Activated B cell treated with CpG ODN at 0.5 μM for 24 hours (primary cell): ENCODE results near the gene TOR4A. TPM values are rescaled to one million over a fixed set of nuclear protein-coding genes. Genes with fewer than 3 reads are reported as not detected.

Experiments
- ATAC-seq: fragments of 200-7000 bp; cut with Tn5 transposase; one replicate; pipeline ENCODE4 v1.10.0; 2021; ENCODE audit warnings: low read depth, mild to moderate bottlenecking, moderate library complexity
- CTCF ChIA-PET: fragments of 350-600 bp; sonication (Branson Sonifier 250); formaldehyde crosslinking; loops from one replicate; lab custom pipeline; 2021; ENCODE audit warnings: antibody characterized with exemption; lab: Charles Lee
- POLR2A ChIA-PET: fragments of 350-600 bp; sonication (Branson Sonifier 250); formaldehyde crosslinking; loops from one replicate; lab custom pipeline; 2021; ENCODE audit warnings: antibody characterized with exemption; lab: Charles Lee
- DNase-seq: peaks from one replicate; pipeline ENCODE4 v3.0.0; 2022
- H3K27ac Mint-ChIP-seq: one replicate; pipeline ENCODE4 v1.8.0; 2020; ENCODE audit warnings: mixed read lengths
- H3K27me3 Mint-ChIP-seq: one replicate; pipeline ENCODE4 v1.8.0; 2021; ENCODE audit warnings: mixed read lengths
- H3K36me3 Mint-ChIP-seq: one replicate; pipeline ENCODE4 v1.8.0; 2021; ENCODE audit warnings: low read depth, mixed read lengths
- H3K4me1 Mint-ChIP-seq: one replicate; pipeline ENCODE4 v1.8.0; 2021; ENCODE audit warnings: mixed read lengths
- H3K4me3 Mint-ChIP-seq: one replicate; pipeline ENCODE4 v1.8.0; 2020; ENCODE audit warnings: mild to moderate bottlenecking, mixed read lengths
- H3K9me3 Mint-ChIP-seq: one replicate; pipeline ENCODE4 v1.8.0; 2020; ENCODE audit warnings: mixed read lengths
- CTCF ChIP-seq: fragments of 200-600 bp; IDR thresholded peaks from one replicate; pipeline ENCODE4 v1.8.0; 2022; ENCODE audit warnings: antibody characterized with exemption, mild to moderate bottlenecking
- intact Hi-C: fragments of 100-400 bp; cut with micrococcal nuclease; formaldehyde crosslinking; loops from one replicate; pipeline ENCODE4 v1.15.1; 2024
- total RNA-seq: library from RNA; stranded (reverse); gene quantifications from 2 replicates; pipeline ENCODE4 v1.2.3, GENCODE V29; 2022

TOR4A gene
- total RNA-seq, 1 donor from 2014 or later = 9.1 TPM

GRCh38 chr9:137267933-137268355 is 9.6 kb upstream of the TOR4A start:
- no peaks in the 10 kb centered on the region for H3K27me3 Mint-ChIP-seq
- peaks cover 48% of the 10 kb centered on the region for H3K36me3 Mint-ChIP-seq
- intact Hi-C loops = loop anchor here (1.0 to 2.0 kb wide), 2 partner anchors 13 to 27 kb away; partner anchors contain the start of genes NELFB and TUBB4B
- CTCF ChIA-PET = no interaction called here
- peaks cover 35% of the 10 kb centered on the region for H3K4me1 Mint-ChIP-seq
- H3K9me3 Mint-ChIP-seq = no peaks in the 10 kb centered on the region
- no peak for DNase-seq
- ATAC-seq = peak; percentile 93
- peak overlapping the region; percentile 44 for H3K27ac Mint-ChIP-seq
- no peak for TF ChIP-seq CTCF
- peak overlapping the region; percentile 33 for H3K4me3 Mint-ChIP-seq
- POLR2A ChIA-PET = interaction anchor here (0.6 to 3.2 kb wide), 9 partner anchors 9 to 283 kb away, joined by 3 to 20 read pairs (median 6); partner anchors contain the start of genes TOR4A and TUBB4B

GRCh38 chr9:137268538-137269201 is 8.9 kb upstream of the TOR4A start:
- H3K9me3 Mint-ChIP-seq = no peaks in the 10 kb centered on the region
- peaks cover 47% of the 10 kb centered on the region for H3K36me3 Mint-ChIP-seq
- intact Hi-C loops = loop anchor here (1.0 to 2.0 kb wide), 2 partner anchors 13 to 28 kb away; partner anchors contain the start of genes NELFB and TUBB4B
- POLR2A ChIA-PET = interaction anchor here (0.6 to 3.2 kb wide), 8 partner anchors 9 to 136 kb away, joined by 3 to 20 read pairs (median 6); partner anchors contain the start of genes TOR4A and TUBB4B
- H3K27ac Mint-ChIP-seq = peak overlapping the region; percentile 44
- H3K27me3 Mint-ChIP-seq = no peaks in the 10 kb centered on the region
- no peak for DNase-seq
- no peak for TF ChIP-seq CTCF
- H3K4me3 Mint-ChIP-seq = peak overlapping the region; percentile 33
- peaks cover 36% of the 10 kb centered on the region for H3K4me1 Mint-ChIP-seq
- CTCF ChIA-PET = interaction anchor here (1.0 kb wide), 1 partner anchor 32 kb away, joined by 3 read pairs; no protein-coding TSS in a partner anchor
- ATAC-seq = no peak

- TF ChIP-seq CTCF = no peak
- Mint-ChIP-seq H3K27me3 (no peaks in the 10 kb centered on the region), H3K27ac (peak overlapping the region; percentile 44), H3K9me3 (no peaks in the 10 kb centered on the region), H3K4me1 (peaks cover 39% of the 10 kb centered on the region), H3K36me3 (peaks cover 41% of the 10 kb centered on the region), H3K4me3 (peak overlapping the region; percentile 33)
- DNase-seq (no peak), ATAC-seq (peak; percentile 9)
- ChIA-PET POLR2A (interaction anchor here (0.7 to 3.2 kb wide), 6 partner anchors 8 to 183 kb away, joined by 3 to 20 read pairs (median 4); partner anchors contain the start of genes MAN1B1, TOR4A and TUBB4B), CTCF (interaction anchor here (1.0 kb wide), 1 partner anchor 33 kb away, joined by 3 read pairs; no protein-coding TSS in a partner anchor)
- intact Hi-C loops = loop anchor here (2.0 kb wide), 1 partner anchor 29 kb away; the partner anchor contains the start of gene TUBB4B
Observed at GRCh38 chr9:137269231-137269772, 8.2 kb upstream of the TOR4A start.

- no peak for TF ChIP-seq CTCF
- intact Hi-C loops = no loop called here
- DNase-seq (no peak), ATAC-seq (no peak)
- H3K36me3 Mint-ChIP-seq = peaks cover 34% of the 10 kb centered on the region
- no peaks in the 10 kb centered on the region for H3K9me3 Mint-ChIP-seq
- ChIA-PET POLR2A (interaction anchor here (0.6 kb wide), 1 partner anchor 723 kb away, joined by 3 read pairs; no protein-coding TSS in a partner anchor), CTCF (no interaction called here)
- peaks cover 57% of the 10 kb centered on the region for H3K4me1 Mint-ChIP-seq
- H3K27me3 Mint-ChIP-seq = no peaks in the 10 kb centered on the region
- H3K27ac Mint-ChIP-seq = no peak overlapping the region
- H3K4me3 Mint-ChIP-seq = no peak overlapping the region
Observed at GRCh38 chr9:137270929-137271695, 6.4 kb upstream of the TOR4A start.
